Measurements from ENCODE around the gene SLC9A3.
A peak's percentile ranks its signal among the peaks of the same experiment; 100 is the strongest.
"Not testable (repeated sequence)": the region's sequence is repeated elsewhere in the genome, so short reads cannot be mapped to it uniquely, and the experiment has no call there.

Gene SLC9A3

DNA sequence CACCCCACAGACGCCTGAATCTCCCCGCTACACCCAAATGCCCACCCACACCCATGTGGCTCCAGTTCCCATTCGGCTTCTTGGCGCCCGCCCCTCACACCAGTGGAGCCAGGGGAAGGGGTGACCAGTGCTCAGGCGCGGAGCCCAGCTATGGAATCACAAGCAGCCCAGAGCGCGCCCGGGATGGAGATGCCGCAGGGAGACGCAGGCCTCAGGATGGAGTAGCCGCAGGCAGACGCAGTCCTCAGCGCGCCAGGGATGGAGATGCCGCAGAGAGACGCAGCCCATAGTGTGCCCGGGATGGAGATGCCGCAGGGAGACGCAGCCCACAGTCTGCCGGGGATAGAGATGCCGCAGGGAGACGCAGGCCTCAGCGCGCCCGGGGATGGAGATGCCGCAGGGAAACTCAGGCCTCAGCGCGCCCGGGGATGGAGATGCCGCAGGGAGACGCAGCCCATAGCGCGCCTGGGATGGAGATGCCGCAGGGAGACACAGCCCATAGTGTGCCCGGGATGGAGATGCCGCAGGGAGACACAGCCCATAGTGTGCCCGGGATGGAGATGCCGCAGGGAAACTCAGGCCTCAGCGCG, 16.2 kb downstream of the SLC9A3 start:
- not testable (repeated sequence) for DNase-seq

DNA sequence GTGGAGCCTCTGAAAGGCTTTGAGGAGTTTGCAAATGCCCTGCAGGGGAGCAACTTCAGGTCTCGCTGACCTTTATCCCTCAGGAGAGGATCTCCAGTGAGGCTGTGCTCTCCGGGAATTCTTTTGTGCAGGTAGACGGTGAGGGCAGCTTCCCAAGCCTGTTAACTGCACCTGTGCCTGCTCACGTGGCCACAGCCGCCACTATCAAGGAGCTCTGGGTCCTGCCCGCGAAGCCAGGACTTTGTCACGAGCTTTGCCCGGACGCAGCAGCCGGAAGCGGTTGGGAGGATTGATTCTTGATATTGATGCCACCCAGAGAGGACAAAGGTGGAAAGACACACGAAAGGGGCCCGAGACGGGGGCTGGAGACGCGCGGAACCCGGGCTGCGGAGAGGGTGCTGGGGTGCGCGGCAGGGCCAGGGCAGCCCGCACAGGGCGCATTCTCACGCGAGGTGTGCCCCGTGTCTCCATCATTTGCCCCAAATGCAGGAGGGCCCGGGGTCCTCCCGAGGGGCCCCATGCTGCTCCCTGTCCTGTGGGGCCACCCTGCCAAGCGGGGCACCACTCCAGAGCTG, 18.2 kb downstream of the SLC9A3 start:
- DNase-seq: no peak

DNA sequence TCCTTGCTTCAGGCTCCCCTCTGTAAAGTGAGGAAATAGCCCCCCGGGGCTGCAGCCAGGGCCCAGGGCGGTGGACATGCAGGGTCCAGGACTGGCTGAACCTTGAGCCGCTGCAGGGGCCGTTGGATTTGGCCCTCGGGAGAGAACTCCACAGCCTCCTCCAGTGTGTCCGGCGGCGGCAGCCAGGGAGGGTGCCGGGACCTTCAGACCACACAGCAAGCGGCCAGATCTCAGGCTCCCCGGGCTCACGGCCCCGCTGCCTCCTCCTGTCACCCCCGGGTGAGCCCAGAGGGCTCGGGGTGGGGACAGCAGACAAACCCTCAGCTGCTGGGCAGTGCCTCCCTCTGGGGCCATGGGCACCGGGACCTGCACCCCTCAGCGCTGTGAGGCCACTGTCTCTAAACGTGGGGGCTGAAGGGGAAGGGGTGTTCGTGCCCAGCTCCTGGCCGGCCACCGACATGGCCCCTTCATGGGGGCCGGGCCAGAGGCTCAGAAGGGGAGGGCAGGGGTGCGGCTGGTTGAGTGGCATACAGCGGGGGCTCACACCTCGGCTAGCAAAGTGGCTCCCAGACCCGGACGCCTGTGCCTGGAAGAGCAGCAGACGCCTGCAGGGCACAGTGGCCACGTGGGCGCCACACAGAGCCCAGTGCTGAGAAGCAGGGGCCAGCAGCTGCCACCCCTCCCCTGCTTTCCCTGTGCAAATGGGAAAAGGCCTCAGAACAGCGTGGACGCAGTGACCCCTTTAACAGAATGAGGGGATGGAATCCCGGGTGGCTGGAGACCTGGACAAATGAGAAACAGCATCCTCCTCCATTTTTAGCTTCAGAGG, 19.7 kb downstream of the SLC9A3 start:
- DNase-seq: no peak

DNA sequence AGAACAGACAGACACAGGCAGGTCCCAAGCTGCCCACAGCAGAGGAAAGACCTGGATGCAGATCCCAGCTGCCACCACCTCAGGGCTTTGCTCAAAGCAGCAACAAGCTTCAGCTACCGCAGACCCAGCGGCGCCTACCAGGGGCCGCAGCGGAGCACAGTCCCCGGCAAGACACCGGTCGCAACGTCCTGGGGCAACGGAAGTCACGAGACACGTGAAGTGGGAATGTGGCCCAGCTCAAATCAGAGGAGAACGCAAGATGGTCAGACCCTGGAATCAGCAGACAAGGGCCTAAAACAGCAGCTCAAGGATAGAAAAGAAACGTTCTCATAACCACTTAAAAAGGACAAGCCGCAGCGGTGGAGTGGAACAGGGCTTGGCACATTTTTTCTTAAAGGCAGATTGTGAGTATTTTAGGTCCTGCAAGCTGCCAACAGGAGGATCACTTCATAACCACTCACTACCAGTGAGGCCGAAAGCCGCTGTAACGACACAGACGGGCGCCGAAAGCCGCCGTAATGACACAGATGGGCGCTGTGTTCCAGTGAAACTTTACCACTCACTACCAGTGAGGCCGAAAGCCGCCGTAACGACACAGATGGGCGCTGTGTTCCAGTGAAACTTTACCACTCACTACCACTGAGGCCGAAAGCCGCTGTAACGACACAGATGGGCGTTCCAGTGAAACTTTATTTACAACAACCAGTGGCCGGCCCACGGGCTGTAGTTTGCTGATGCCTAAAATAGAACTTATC, 21.7 kb downstream of the SLC9A3 start:
- no peak for DNase-seq

DNA sequence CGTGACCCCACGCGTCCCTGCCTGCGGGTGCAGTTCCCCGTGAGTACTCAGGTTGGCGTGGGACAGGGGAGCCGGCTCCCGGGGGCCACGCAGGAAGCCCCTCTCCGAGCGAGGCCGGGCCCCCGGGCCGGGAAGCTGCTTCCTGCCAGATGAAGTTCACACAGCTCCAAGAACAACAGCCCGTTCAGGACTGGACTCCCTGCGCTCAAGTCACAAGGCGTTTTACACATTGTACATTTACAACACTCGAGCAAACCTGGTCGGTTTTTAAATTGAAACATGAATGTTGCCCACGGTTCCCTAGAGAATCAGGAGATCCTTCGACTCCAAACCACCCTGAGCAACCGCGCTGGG, 22.4 kb downstream of the SLC9A3 start:
- DNase-seq: no peak

DNA sequence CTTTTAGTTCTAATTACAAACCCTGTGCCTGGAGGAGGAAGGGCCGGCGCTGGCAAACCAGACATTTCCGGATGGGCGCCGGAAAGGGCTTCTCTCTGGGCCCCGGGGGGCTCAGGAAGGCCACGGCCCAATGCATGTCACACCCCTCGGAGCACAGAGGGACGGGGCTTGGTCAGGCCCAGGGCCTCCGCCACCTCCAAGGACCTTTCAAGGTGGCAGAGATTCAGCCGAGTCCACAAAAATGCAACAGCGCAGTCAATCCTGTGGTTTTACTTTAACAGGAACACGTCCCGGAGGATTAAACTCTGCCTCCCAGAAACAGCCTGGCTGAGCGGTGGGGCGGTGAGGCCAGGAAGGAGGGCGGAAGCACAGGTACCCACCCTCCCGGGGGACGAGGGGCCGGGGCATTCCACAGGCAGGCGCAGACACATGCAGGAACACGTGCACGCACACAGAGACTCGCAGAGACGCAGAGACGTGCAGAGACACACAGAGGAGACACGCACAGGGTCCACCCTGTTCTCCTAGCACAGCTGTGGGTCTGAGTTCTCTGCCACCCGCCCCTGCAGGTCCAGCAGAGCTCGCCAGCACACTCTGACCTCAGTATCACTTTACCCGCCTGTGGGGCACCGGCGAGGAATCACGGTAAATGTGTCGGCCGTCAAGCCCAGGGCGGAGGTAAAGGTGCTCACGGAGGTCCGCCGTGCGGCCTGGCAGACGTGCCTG, 23.0 kb downstream of the SLC9A3 start:
- DNase-seq: peak; percentile 77

DNA sequence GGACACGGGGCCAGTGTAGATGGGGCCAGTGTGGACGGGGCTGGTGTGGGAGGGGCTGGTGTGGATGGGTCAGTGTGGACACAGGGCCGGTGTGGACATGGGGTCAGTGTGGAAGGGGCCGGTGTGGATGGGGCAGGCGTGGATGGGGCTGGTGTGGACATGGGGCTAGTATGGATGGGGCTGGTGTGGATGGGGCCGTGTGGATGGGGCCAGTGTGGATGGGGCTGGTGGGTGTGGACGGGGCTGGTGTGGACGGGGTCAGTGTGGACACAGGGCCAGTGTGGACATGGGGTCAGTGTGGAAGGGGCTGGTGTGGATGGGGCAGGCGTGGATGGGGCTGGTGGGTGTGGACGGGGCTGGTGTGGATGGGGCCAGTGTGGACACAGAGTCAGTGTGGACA, 23.8 kb downstream of the SLC9A3 start:
- no peak for DNase-seq

DNA sequence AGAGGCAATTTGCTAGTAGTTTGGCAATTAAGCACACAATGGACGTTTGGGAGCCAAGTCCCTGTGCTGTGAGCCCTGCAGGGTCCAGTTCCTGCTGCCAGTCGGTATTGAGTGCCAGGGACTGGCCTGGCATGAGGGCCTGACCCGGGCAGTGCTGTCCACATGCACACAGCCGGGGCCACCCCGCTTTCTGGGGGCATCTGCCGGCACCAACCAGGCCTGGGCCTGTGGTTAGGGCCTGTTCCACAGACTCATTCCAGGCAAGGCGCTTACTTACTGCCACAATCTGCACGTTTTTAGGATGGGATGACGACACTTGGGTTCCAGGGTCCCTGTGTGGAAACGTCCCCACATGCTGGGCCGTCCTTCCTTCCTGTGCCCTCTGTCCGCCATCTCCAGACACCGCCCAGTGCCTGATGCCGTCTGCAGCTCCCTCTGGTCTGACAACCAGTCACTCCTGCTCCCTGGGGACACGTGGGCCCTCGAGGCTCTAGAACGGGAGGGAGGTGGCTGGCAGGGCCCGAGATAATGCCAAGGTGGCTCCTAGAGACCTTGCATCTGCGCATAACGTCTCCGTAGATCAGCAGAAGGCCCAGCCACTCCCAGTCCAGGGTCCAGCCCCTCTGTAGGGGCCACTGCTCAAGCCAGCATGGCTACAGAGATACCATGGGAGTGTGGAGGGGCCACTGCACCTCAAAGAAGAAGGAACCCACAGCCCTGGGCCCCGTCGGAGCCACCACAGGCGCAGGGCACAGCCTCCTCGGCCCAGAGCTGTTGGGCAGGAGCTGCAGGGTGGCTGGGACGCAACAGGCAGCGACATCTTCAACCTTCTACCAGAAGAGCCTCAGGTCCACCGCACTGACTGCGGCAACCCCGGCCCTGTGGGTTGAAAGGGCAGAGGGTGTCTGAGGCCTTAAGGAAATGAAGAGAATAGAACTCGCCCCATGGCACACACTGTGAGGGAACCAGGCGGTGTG, 24.7 kb downstream of the SLC9A3 start:
- DNase-seq: no peak

DNA sequence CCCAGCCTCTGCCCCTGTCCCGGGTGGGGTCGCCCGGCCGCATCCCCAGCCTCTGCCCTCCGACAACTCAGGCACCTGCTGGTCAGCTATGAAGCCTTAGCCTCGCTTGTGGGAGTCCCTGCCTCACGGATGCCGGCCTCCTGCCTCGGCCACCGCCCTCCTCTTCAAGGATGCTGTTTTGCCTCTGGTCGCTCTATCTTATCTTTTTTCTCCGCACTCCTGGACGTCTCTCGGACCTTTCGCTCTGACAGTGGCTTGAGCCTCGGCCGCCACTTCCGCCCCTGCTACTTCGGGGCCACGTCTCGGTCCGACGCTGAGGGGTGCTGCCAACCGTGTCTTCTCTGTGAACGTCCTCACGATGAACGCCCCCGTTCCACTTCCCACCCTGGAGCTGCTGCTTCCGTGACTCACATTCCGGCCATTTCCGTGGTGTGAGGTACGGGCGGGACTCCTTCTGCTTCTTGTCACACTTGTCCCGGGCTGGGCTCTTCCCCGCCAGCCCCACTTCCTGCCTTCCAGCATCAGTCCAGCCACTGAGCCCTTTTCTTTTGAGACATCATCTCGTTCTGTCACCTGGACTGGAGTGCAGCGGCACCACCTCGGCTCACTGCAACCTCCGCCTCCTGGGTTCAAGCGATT, 26.3 kb downstream of the SLC9A3 start:
- DNase-seq: no peak

DNA sequence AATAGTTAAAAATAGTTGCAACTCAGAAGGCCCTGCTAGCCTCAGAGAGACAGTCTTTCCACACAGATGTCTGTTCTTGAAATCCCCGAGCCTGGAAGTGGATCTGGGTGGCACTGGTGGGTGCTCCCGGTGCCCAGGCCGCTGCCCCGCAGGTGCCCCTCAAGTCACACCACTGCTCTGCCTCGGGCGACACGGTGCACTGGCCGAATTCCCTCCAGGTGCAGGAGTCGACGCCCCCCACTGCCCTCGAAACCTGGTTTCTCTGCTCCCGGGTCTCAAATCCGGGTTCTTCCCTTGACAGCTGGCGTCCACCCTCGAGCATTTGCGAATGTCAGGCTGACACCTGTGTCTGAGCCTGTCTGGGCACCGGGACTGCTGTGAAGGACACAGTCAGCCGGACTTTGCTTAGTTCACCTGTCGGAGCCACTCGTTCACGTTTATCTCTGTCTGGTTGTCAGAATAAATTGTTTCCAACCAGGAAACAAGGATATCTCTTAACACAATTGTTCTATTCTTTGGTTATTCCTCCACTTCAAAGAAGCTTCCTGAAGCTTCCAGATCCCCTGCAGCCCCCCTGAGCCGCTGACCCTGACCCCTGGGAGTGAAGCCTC, 27.1 kb downstream of the SLC9A3 start:
- no peak for DNase-seq

DNA sequence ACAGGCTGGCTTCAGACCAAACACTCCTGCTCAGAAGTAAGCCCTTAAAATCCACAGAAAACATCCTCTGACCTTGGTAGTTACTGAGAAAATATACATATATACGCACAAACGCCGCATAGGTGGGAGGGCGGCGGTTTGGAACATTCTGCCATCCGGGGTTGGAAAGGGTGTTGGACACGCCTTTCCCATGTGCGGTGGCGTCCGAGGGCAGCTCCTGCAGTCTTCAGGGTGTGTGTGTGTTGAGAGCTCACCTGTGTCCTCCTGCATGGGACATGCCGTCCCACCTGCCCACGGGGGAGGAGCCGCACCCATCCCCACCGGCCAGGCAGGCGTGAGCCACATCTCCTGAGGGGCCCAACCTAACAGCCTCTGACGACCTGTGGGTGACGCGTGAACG, 28.2 kb downstream of the SLC9A3 start:
- DNase-seq: no peak

DNA sequence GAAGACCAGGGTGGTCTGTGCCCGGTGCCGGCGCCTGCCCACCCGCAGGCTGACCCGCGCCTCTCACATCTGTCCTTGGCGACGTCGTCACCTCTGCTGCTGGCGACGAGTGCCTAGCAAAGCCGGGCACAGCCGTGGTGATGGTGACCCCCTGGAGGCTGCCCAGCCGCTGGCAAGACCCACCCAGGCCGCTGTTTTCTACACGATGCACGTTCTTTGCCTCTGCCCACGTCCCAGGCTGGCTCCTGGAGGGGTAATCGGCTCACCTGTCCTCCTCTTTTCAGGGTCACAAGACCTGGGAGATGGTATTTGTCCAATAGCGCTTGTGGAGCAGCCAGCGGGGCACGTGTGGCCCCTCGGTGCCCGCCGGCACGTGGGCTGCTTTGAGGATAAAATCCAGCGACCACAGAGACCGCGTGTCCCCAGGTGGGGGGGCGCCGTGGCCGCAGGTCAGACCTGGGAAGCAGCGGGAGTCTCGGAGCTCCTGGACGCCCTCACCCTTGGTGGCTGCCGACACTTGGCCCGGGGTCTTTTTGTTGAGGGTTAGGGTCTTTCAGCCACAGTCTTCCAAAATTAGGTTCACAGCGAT, 29.5 kb downstream of the SLC9A3 start:
- DNase-seq: no peak

DNA sequence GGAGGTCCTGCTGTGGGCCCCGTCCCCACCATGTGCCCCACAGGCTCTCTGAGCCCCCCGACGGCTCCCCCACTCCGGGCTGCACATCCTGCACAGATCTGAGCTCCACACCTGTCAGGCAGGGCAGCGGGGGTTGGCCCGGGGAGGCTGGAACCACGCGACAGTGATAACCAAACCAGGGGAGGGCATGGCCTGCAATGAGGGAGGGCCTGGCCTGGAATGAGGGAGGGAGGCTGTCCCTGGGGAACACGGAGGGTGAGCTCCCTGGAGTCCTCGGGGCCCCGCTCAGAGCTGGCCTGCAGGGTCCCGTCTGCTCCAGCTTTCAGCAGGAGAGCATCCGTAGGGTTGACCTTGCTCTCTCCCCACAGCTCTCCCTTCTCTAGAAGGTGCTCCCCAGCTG, 30.5 kb downstream of the SLC9A3 start:
- no peak for DNase-seq

DNA sequence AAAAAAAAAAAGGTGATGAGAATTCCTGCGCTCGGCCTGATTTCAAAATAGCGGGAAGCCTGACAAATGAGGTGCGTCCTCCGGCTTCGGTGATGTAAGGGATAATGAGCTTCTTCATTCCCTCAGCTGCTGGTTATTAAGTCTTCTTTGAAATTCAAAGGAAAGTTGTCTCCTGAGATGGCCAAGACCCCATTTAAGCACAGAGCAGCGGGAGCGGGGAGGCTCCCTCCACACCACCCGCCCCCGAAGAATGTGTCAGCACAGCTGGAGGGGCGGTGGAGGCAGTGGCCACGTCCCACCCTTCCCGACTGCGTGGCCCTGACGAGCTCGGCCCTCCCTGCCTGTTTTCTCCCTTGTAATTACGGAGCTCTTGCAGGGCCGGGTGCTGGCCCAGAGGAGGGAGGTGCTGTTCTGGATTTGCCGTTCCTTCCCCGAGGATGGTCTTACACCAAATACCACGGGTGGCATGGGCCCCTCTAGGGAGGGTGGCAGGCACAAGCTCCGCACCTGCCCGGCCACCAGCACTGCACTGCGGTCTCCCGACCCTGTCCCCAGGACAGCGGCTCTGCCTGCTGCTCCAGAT, 31.0 kb downstream of the SLC9A3 start:
- peak; percentile 55 for DNase-seq

DNA sequence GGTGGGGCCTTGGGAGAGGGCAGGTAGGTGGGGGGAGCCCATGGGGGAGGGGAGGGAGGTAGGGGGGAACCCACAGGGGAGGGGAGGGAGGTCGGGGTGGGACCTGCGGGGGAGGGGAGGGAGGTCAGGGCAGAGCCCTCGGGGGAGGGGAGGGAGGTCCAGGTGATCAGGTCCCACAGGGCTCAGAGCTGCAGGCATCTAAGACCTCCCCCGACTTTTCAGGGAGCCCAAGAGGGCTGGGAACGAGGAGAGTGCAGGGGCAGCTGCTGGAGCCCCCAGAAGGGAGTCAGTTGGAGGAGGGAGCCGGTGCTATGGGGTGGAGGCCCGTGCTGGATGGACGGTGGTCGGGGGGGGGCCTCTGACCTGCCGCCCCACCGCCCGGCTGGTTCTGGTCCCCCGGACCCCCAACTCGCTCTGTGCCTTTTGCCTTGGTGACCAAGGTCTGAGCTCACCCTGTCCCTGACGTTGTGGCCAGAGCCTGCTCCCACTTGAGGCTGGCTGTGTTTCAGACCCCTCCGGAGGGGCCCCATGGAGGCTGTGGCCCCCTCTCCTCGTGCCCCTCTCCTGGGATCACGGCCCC, 31.8 kb downstream of the SLC9A3 start:
- DNase-seq: no peak

DNA sequence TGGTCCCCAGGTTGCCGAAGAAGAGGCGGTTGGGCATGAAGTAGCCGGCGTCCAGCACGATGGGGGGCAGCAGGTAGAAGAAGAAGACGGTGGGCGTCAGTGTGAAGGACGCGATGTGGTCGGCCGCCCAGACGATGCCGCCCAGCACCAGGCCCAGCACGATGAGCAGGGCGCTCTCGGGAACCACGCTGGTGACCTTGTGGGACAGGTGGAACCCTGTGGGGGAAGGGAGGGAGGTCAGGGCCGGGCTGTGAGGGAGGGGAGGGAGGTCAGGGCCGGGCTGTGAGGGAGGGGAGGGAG, 32.4 kb downstream of the SLC9A3 start:
- no peak for DNase-seq

DNA sequence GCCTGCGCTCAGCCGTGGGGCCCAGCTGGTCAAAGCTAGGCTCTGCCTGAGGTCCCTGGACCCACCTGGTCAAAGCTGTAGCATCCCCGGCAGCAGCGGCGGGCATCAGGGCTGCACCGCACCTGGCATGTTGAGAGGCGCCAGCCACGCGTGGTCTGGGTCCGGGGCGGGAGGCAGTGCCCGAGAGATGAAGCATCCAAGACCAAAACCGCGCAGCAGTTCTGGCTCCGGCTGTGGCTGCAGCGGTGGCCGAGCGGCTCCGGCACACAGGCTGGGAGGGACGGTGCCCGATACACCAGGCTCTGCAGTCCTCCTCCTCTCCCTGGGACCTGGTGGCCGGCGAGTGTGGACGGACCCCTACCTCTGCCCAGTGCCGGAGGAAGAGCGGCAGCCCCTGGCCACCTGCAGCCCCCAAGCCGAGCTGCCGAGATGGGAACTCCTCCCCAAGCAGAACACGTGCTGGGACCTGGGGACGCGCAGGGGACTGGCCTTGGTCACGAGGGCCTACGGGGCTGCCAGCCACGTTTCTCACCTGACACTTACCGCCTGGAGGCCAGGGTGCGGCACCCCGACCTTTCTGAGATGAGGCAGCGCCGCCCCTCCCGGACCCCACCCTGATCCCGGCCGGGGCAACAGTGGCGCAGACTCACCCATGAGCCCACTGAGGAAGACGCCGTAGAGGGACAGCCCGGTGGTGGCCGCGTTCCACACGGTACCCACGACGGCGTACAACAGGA, 33.0 kb downstream of the SLC9A3 start:
- DNase-seq: no peak

Measured in right kidney (tissue), 1 donor.